K562 (cell line): ENCODE results near the gene PINK1. TPM values are rescaled to one million over a fixed set of nuclear protein-coding genes. Genes with fewer than 3 reads are reported as not detected.

ENCODE experiments used
- ATAC-seq: fragments of 200-7000 bp; cut with Tn5 transposase; 3 replicates; pipeline ENCODE4 v1.9.1; 2020; ENCODE audit warnings: moderate library complexity
- BruUV-seq: library from RNA; stranded (reverse); fragments of 400-500 nt; replicated peaks from 2 replicates; lab custom pipeline; 2021; lab: Mats Ljungman, UMichigan
- CTCF ChIA-PET: fragments of 300-600 bp; formaldehyde crosslinking; extraction: SDS; loops from one replicate; lab custom pipeline; 2021; ENCODE audit warnings: low intra/inter-chr PET ratio; lab: Yijun Ruan, JAX
- POLR2A ChIA-PET: fragments of 300-600, 350-650 bp; sonication (Branson Sonifier 250); formaldehyde crosslinking; extraction: SDS; loops from one replicate; lab custom pipeline; 2021; ENCODE audit warnings: antibody characterized with exemption, inconsistent platforms; lab: Yijun Ruan, JAX
- DNase-seq, 4 experiments: peaks; one replicate each; pipeline versions ENCODE4 v3.0.0 to v3.0.0-alpha.2; 2011 to 2018; ENCODE audit warnings: low spot score in 3 of 4, mixed read lengths in 3 of 4; ENCODE audit errors: extremely low read depth in 1 of 4
- FAIRE-seq: peaks from 2 replicates; lab custom pipeline; 2011; peaks lifted over from hg19 to GRCh38; lab: Jason Lieb, UNC
- H2AFZ ChIP-seq: 2 replicates; pipeline ENCODE4 v1.6.0; 2011; ENCODE audit warnings: low read depth, low read length, control low read depth, inconsistent platforms
- H3K27ac ChIP-seq: fragments of 200-600 bp; 3 replicates; pipeline ENCODE4 v1.8.0; 2011; ENCODE audit warnings: low read depth, mild to moderate bottlenecking, control low read depth, inconsistent platforms, low read length, moderate library complexity, mixed read lengths; ENCODE audit errors: extremely low read depth
- H3K27me3 ChIP-seq, 2 experiments: fragments of 300-600 bp in 1 of 2; 2 replicates in 1 of 2; 3 replicates in 1 of 2; pipeline versions ENCODE4 v1.6.0 to v1.8.0; 2011; ENCODE audit warnings: inconsistent platforms in 2 of 2, low read length in 2 of 2, mild to moderate bottlenecking in 1 of 2, mixed read lengths in 1 of 2, moderate library complexity in 1 of 2; ENCODE audit not compliant: control insufficient read depth in 2 of 2, insufficient read depth in 2 of 2
- H3K36me3 ChIP-seq: fragments of 300-600 bp; 3 replicates; pipeline ENCODE4 v1.8.0; 2011; ENCODE audit warnings: mild to moderate bottlenecking, low read length, inconsistent platforms; ENCODE audit not compliant: control insufficient read depth, insufficient read depth
- H3K4me1 ChIP-seq, 2 experiments: fragments of 200-600 bp in 1 of 2; replicated peaks in 1 of 2; 2 replicates in 1 of 2; 3 replicates in 1 of 2; pipeline versions ENCODE4 v1.5.1 to v1.8.0; 2011; ENCODE audit warnings: inconsistent platforms in 2 of 2, low read length in 2 of 2, mild to moderate bottlenecking in 1 of 2, mixed read lengths in 1 of 2, moderate library complexity in 1 of 2; ENCODE audit not compliant: control insufficient read depth in 2 of 2, insufficient read depth in 2 of 2
- H3K4me2 ChIP-seq: 2 replicates; pipeline ENCODE4 v1.6.1; 2011; ENCODE audit warnings: low read length, control low read depth, inconsistent platforms, mixed read lengths; ENCODE audit not compliant: insufficient read depth
- H3K4me3 ChIP-seq: fragments of 200-600 bp; sonication (generic), shearing (Covaris generic); 2 replicates; pipeline ENCODE4 v1.5.1; 2016; ENCODE audit warnings: control low read depth, inconsistent platforms
- H3K79me2 ChIP-seq: fragments of 200-600 bp; 3 replicates; pipeline ENCODE4 v1.8.0; 2011; ENCODE audit warnings: low read length, inconsistent platforms; ENCODE audit not compliant: control insufficient read depth, insufficient read depth
- H3K9ac ChIP-seq, 2 experiments: 2 replicates each; pipeline versions ENCODE4 v1.6.0 to v1.6.1; 2011; ENCODE audit warnings: low read depth in 2 of 2, low read length in 2 of 2, control low read depth in 1 of 2, inconsistent platforms in 1 of 2, mild to moderate bottlenecking in 1 of 2, mixed read lengths in 1 of 2; ENCODE audit not compliant: insufficient read depth in 1 of 2
- H3K9me1 ChIP-seq: one replicate; pipeline ENCODE4 v1.6.0; 2011; ENCODE audit warnings: inconsistent platforms, mild to moderate bottlenecking, low read length, moderate library complexity; ENCODE audit not compliant: control insufficient read depth, insufficient read depth
- H3K9me3 ChIP-seq: replicated peaks from 2 replicates; pipeline ENCODE4 v1.5.1; 2011; ENCODE audit warnings: low read depth, low read length, inconsistent platforms; ENCODE audit not compliant: control insufficient read depth, insufficient read depth
- H4K20me1 ChIP-seq: replicated peaks from 2 replicates; pipeline ENCODE4 v1.6.1; 2011; ENCODE audit warnings: low read length, inconsistent platforms, mixed read lengths; ENCODE audit not compliant: control insufficient read depth, insufficient read depth
- BCOR ChIP-seq: fragments of 450-650 bp; IDR thresholded peaks from 2 replicates; pipeline ENCODE4 v1.6.1; 2016
- BHLHE40 ChIP-seq: IDR thresholded peaks from 2 replicates; pipeline ENCODE4 v1.6.1; 2011; ENCODE audit warnings: low read length, improper control_type of control experiment
- CTCF ChIP-seq, 3 experiments: IDR thresholded peaks in 2 of 3; conservative IDR thresholded peaks in 1 of 3; 2 replicates each; pipeline ENCODE4 v1.5.1; 2011 to 2012; ENCODE audit warnings: low read length in 3 of 3, mild to moderate bottlenecking in 3 of 3, control low read depth in 2 of 3, improper control_type of control experiment in 1 of 3, inconsistent platforms in 1 of 3, low read depth in 1 of 3, mixed read lengths in 1 of 3, moderate library complexity in 1 of 3; ENCODE audit not compliant: insufficient read depth in 2 of 3
- HMGN3 ChIP-seq: IDR thresholded peaks from 2 replicates; pipeline ENCODE4 v1.6.1; 2011; ENCODE audit warnings: borderline replicate concordance, low read depth, mild to moderate bottlenecking, mixed read lengths, low read length; ENCODE audit not compliant: insufficient read length; ENCODE audit errors: extremely low read depth
- MAX ChIP-seq: sonication (generic); formaldehyde crosslinking; IDR thresholded peaks from 2 replicates; pipeline ENCODE4 v1.9.0; 2022; ENCODE audit warnings: mild to moderate bottlenecking, missing genetic modification reagents
- NFIC ChIP-seq: fragments of 450-650 bp; IDR thresholded peaks from 2 replicates; pipeline ENCODE4 v1.6.1; 2017; ENCODE audit warnings: mild to moderate bottlenecking, inconsistent platforms
- PTBP1 ChIP-seq: fragments of 200-400 bp; formaldehyde crosslinking; IDR thresholded peaks from 2 replicates; pipeline ENCODE4 v1.6.1; 2017; ENCODE audit warnings: low read depth, low read length
- ZBTB33 ChIP-seq: sonication (generic); formaldehyde crosslinking; IDR thresholded peaks from 2 replicates; pipeline ENCODE4 v1.8.1; 2023; ENCODE audit warnings: mild to moderate bottlenecking, missing genetic modification reagents
- ZNF12 ChIP-seq: sonication (generic); formaldehyde crosslinking; IDR thresholded peaks from 2 replicates; pipeline ENCODE4 v1.4.0; 2020; ENCODE audit warnings: mild to moderate bottlenecking, missing genetic modification reagents
- ZNF282 ChIP-seq: sonication (generic); formaldehyde crosslinking; IDR thresholded peaks from 2 replicates; pipeline ENCODE4 v1.8.1; 2023; ENCODE audit warnings: missing genetic modification reagents
- WGBS: fragments of 100-300 bp; shearing (Covaris generic); methylation state at CpG from one replicate; pipeline ENCODE4 v1.1.6; 2016; ENCODE audit warnings: low coverage, mixed read lengths; ENCODE audit not compliant: insufficient coverage; ENCODE audit errors: missing lambda C conversion rate; 5-methylcytosine and 5-hydroxymethylcytosine counted together
- in situ Hi-C: fragments of 300-500 bp; cut with MboI; formaldehyde crosslinking; loops from 4 replicates; pipeline ENCODE4 v1.15.0; 2018; ENCODE audit warnings: inconsistent platforms, mixed read lengths
- intact Hi-C: fragments of 100-400 bp; cut with micrococcal nuclease; formaldehyde crosslinking; loops from 2 replicates; pipeline ENCODE4 v1.14.2; 2022
- polyA plus RNA-seq, 8 experiments: library from polyadenylated mRNA; depleted of rRNA in 4 of 8; stranded (reverse) in 5 of 8; unstranded in 3 of 8; fragments of >200 nt; fragmentation: Nextera tagmentation in 2 of 8; fragmentation: Illumina TruSeq in 1 of 8; extraction: Ambion mirVana in 2 of 8; extraction: Trizol in 1 of 8; gene quantifications; 2 replicates each; pipeline versions ENCODE4 v1.2.1 to v1.2.3, GENCODE V29; 2011 to 2014; ENCODE audit warnings: inconsistent platforms in 1 of 8, missing spikeins in 1 of 8
- total RNA-seq, 7 experiments: library from RNA; depleted of rRNA in 6 of 7; stranded (reverse); fragments of >200 nt in 6 of 7; fragmentation: Illumina TruSeq in 2 of 7; extraction: Trizol in 2 of 7; gene quantifications; 2 replicates each; pipeline versions ENCODE4 v1.2.1 to v1.2.3, GENCODE V29; 2011 to 2021; ENCODE audit warnings: low replicate concordance in 1 of 7

Gene PINK1
- total and polyA plus RNA-seq, 9 of the 15 experiments (the other 6 are each of a cell fraction or from before 2014, with no cell fraction given) = 1.5 to 11.3 (median 6.8) TPM

- H4K20me1 ChIP-seq = 0 out of 2 replicates have a peak, but pooled peaks cover 3% of the 10 kb centered on the region
- peak; percentile 23 for FAIRE-seq
- ATAC-seq = no peak
- H3K4me1 ChIP-seq = peaks cover 0 to 22% of the 10 kb centered on the region in 2 experiments; a peak in 2 of 5 replicates
- in situ Hi-C loops (no loop called here), intact Hi-C loops (no loop called here)
- TF ChIP-seq BCOR (no peak), ZNF282 (no peak), NFIC (no peak)
- 2% methylated on average over 9 of the region's 9 CpGs for WGBS
- no peaks in the 10 kb centered on the region for H3K9me1 ChIP-seq
- H2AFZ ChIP-seq = no peak overlapping the region
- no peaks in the 10 kb centered on the region for H3K79me2 ChIP-seq
- DNase-seq = no peak
- no peak overlapping the region for H3K27ac ChIP-seq
- no peaks in the 10 kb centered on the region; the same call in 1 of the 2 replicates for H3K9me3 ChIP-seq
- BruUV-seq = no TSS peak
- ChIA-PET CTCF (no interaction called here), POLR2A (interaction anchor here (0.6 to 1.2 kb wide), 2 partner anchors 17 to 37 kb away, joined by 3 read pairs; no protein-coding TSS in a partner anchor)
- no peak overlapping the region for H3K4me2 ChIP-seq
- H3K4me3 ChIP-seq = no peak overlapping the region
- no peak overlapping the region for H3K9ac ChIP-seq
- peaks cover 58 to 70% of the 10 kb centered on the region in 2 experiments for H3K27me3 ChIP-seq
- H3K36me3 ChIP-seq = no peaks in the 10 kb centered on the region
Observed at GRCh38 chr1:20681999-20682398, 48.7 kb downstream of the PINK1 start.

GRCh38 chr1:20682571-20683236 lies 49.4 kb downstream of the PINK1 start:
- DNase-seq = no peak
- H3K4me2 ChIP-seq = no peak overlapping the region
- no TSS peak for BruUV-seq
- peaks cover 61 to 77% of the 10 kb centered on the region in 2 experiments for H3K27me3 ChIP-seq
- in situ Hi-C loops (no loop called here), intact Hi-C loops (no loop called here)
- no peak overlapping the region for H2AFZ ChIP-seq
- no peaks in the 10 kb centered on the region for H3K79me2 ChIP-seq
- peaks cover 0 to 27% of the 10 kb centered on the region in 2 experiments; a peak in 2 of 5 replicates for H3K4me1 ChIP-seq
- H3K4me3 ChIP-seq = no peak overlapping the region
- no peaks in the 10 kb centered on the region for H3K36me3 ChIP-seq
- no peak for FAIRE-seq
- no peaks in the 10 kb centered on the region; the same call in 1 of the 2 replicates for H3K9me3 ChIP-seq
- ChIA-PET POLR2A (interaction anchor here (0.6 to 1.2 kb wide), 2 partner anchors 16 to 36 kb away, joined by 3 read pairs; no protein-coding TSS in a partner anchor), CTCF (no interaction called here)
- peak; percentile 33; the same call in 1 of the 3 replicates for ATAC-seq
- no peaks in the 10 kb centered on the region for H3K9me1 ChIP-seq
- H3K9ac ChIP-seq = no peak overlapping the region; a peak in 1 of 4 replicates
- 8% methylated on average over 24 of the region's 24 CpGs for WGBS
- no peak overlapping the region for H3K27ac ChIP-seq
- 0 out of 2 replicates have a peak, but pooled peaks cover 5% of the 10 kb centered on the region for H4K20me1 ChIP-seq
- TF ChIP-seq MAX (CRISPR knock-in tag) (0 out of 2 replicates have a peak, but pooled peaks have one; percentile 11), CTCF (IDR thresholded peaks at IDR 0.05 in 2 of 3, conservative IDR thresholded peaks at IDR 0.05 in 1 of 3; ENCODE audit: insufficient read depth in 2 of 3, low read depth in 1 of 3, low read length in 3 of 3) (no peak), HMGN3 (no peak), ZBTB33 (CRISPR knock-in tag) (peak; percentile 23; the same call in 1 of the 2 replicates), BHLHE40 (peak; percentile 56), ZNF12 (CRISPR knock-in tag) (no peak), PTBP1 (no peak)
